D721Med (cell line): Measurements from ENCODE around the gene ZNF865.

Experiments
- DNase-seq: peaks from one replicate; pipeline ENCODE4 v3.0.0; 2011; ENCODE audit warnings: low spot score; ENCODE audit not compliant: insufficient read length
- FAIRE-seq: peaks from 2 replicates; lab custom pipeline; 2011; peaks lifted over from hg19 to GRCh38; lab: Jason Lieb, UNC
- TF ChIP-seq, protein P1 (sequence below): IDR thresholded peaks from 2 replicates; pipeline ENCODE4 v1.5.1; 2012; ENCODE audit warnings: mild to moderate bottlenecking, control low read depth; ENCODE audit not compliant: insufficient read depth; ENCODE audit errors: missing control alignments

Gene ZNF865

DNA sequence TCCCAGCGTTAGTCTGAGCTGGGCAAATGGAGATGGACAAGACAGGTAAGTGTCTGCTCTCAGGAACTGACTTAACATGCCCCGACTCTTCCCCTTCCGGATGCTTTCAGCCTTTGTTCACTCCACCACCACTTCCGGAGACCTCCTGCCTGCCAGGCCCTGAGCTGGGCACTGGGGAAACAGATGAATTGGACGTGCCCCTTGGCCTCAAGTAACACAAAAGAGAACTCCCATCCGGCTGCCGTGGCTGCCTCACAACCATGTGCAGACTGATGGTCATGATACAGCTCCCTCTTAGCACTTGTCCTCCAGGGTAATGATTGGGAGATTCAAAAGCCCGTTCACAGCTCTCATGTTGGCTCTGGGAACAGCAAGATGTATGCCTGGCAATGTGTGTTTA is 12.0 kb downstream of the ZNF865 start:
- no peak for FAIRE-seq
- TF ChIP-seq, protein P1, sequence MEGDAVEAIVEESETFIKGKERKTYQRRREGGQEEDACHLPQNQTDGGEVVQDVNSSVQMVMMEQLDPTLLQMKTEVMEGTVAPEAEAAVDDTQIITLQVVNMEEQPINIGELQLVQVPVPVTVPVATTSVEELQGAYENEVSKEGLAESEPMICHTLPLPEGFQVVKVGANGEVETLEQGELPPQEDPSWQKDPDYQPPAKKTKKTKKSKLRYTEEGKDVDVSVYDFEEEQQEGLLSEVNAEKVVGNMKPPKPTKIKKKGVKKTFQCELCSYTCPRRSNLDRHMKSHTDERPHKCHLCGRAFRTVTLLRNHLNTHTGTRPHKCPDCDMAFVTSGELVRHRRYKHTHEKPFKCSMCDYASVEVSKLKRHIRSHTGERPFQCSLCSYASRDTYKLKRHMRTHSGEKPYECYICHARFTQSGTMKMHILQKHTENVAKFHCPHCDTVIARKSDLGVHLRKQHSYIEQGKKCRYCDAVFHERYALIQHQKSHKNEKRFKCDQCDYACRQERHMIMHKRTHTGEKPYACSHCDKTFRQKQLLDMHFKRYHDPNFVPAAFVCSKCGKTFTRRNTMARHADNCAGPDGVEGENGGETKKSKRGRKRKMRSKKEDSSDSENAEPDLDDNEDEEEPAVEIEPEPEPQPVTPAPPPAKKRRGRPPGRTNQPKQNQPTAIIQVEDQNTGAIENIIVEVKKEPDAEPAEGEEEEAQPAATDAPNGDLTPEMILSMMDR = no peak
- DNase-seq = no peak

DNA sequence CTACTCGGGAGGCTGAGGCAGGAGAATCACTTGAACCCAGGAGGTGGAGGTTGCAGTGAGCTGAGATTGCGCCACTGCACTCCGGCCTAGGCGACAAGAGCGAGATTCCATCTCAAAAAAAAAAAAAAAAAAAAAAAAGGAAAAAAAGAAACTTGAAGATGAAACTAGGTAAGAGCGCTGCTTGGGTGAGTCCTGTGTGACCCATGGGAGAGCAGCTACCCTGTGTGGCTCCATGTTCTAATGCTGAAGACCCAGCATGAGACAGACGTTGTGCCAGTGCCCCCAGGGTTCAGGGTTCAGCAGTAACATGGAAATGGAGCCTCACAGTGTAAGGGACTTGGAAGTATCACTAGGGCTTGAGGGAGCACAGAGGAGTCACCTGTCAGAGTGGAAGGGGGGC is 13.0 kb downstream of the ZNF865 start:
- no peak for DNase-seq
- FAIRE-seq = no peak
- TF ChIP-seq, protein P1 = no peak

DNA sequence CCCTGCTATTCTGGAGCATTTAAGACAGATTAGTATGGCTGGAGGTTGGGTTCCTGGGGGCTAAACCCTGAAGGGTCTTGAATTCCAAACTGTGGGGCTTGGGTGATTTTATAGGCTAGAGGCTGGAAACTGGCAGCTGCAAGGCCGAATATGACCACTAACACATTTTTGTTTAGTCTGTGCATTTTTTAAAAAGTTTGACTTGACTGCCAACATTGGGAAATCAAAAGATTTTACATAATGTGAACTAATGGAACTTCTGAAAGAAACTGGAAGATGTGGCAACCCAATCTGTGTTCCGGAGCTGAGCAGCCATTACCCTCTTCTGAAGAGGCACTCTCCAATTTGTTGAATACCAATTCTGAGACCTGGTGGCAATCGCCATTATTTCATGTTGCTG is 13.8 kb downstream of the ZNF865 start:
- DNase-seq = no peak
- TF ChIP-seq, protein P1 = no peak

DNA sequence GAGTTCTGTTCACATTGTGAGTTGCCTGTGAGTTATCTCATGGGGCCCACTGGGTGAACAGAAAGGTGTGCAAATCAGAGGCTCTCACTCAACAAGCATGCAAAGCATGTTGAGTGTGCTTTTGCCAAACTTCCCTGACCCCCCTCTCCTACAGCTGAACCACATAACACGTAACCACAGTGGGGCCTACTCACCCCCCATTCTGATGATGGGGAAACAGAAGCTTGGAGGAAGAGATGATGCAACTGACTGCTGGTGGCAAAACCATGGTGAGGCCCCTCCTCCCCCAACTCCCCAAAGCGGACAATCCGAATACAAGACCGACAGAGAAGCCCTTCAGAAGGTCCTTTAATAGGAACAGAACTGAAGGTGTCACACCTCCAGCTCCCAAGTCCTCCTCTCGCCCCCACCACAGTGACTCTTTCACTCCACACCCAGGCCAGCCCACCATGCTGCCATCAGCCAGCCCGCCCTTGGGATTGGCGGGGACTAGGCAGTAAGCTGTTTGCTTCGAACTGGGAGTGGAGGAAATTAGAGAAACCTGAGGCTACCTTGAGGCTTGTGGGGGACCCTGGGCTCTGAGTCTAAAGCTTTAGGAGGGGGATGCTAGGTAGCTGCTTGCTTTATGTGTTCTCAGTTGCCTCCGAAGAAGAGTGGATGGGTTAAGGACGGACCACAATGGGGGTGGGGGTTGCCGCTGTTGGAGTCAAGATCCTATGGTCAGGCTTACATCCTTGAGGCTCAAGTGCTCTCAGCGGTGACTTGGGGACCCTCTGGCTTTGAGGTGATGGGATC is 15.2 kb downstream of the ZNF865 start:
- no peak for DNase-seq
- no peak for FAIRE-seq

More for the DNA sequence above, 13.8 kb downstream of the ZNF865 start:
- no peak for FAIRE-seq

DNA sequence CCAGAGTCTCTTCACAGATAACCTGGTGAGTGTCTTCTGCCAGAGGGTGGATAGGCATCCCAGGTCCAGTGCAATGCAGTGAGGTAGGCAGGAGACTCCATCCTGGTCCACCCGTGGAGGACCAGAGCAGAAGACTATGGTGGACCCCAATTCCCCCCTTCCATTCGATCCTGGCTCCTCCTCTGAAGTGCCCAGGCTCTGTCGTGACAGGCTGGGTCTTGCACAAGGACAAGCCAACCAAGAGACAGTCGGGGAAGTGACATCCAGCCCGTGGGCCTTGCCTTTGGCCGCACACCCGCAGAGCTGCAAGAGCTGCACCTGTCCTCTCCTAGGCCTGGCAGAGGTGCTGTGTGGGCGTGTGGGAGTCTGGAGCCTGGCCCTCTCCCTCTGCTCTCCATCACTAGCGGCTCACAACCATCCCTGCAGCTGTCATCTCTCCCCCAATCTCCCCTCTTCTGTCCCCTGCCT is 15.8 kb downstream of the ZNF865 start:
- TF ChIP-seq, protein P1 = no peak
- DNase-seq (no peak), FAIRE-seq (no peak)

More for the DNA sequence above, 15.2 kb downstream of the ZNF865 start:
- TF ChIP-seq, protein P1 = no peak

DNA sequence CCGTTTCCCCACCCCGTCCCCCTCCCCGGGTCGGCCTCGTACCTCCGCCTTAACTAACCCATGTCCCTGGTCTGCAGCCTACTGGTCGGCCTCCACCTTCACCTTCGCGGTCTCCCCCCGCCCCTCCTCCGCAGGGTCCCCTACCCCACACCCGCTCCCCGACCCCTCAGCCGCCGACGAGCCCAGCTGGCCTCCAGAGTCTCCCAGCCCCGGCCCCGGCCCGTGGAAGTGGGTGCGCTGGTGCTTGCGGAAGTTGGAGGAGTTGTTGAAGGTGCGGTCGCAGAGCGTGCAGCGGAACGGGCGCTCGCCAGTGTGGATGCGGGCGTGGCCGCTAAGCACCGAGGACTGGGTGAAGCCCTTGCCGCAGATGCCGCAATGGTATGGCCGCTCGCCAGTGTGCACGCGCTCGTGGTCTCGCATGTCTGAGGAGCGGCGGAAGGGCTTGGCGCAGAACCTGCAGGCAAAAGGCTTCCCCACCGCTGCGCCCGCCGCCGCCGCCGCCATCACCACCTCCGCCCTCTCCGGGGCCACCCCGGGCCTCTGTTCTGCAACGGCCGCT is 16.3 kb downstream of the ZNF865 start:
- FAIRE-seq (no peak), DNase-seq (no peak)
- TF ChIP-seq, protein P1 = no peak
